Measurements from ENCODE around the gene NTN3. TPM values are rescaled to one million over a fixed set of nuclear protein-coding genes. Genes with fewer than 3 reads are reported as not detected.
A peak's percentile ranks its signal among the peaks of the same experiment; 100 is the strongest.

Gene NTN3
- total RNA-seq, 1 experiment from 2014 or later, result not detected

DNA sequence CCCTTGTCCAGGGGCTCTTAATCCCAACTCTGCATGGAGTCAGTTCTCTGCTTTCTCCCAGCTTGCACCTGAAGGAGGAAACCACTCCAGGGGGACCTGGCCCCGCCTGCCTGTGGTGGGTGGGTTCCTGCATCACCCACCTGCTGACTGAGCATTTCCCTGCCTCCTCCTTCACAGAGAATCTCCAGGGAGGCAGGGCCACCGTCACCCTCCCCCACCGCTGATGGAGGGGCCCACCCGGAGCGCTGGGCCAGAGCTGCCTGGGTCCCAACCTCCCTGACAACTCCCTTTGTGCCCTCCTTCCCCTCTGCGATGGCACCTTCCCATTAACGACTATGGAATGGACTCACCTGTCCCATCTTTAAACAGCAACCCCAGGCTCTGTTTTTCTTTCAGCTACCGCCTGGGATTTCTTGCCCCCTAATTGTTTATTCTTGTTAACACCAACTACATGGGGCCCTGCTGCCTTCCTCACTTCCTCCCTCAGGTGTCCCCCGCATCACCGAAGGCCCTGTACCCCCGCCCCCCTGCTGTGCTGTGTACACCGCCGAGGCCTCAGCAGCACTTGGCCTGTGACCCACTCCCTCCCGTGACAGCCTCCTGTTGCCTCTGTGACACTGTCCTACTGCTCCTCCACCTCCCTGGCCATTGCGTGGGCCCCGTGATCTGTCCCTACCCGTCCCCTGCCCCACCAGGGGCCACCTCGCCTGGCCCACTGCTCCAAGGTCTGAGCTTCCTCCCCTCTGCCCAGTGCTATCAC is 12.0 kb upstream of the NTN3 start:
- Histone ChIP-seq H3K9me3 (no peaks in the 10 kb centered on the region), H3K4me3 (peak overlapping the region; percentile 60), H3K36me3 (peaks cover 51% of the 10 kb centered on the region), H3K27me3 (no peaks in the 10 kb centered on the region)
- DNase-seq, result no peak

DNA sequence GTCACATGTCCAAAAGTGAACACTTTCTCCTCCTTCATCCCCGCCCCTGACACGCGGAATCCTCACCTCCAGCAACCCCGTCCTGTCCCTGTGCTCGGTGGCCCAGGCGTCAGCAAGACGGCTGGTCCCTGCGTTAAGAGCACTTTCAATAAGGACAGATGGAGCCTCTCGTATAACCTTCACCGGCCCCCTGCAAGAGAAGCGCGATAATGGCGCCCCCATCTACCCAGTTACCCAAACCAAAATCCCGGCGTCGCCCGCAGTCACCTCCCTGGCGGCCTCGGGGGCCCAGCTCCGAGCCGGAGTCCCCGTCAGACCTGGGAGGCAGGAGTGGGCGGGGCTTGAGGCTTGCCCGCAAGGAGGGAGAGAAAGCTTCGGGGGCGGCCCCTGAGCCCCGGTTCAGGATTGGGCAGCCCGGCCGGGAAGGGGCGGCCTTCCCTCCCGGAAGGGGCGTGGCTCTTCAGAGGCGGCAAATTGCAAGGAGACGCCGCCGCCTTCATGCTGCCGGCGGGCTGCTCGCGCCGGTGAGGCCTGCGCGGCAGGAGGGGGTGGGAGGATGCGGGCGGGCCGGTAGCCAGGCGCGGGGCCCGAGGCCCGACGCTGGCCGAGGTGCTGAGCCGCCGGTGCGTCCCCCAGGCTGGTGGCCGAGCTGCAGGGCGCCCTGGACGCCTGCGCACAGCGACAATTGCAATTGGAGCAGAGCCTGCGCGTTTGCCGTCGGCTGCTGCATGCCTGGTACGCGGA is 11.3 kb upstream of the NTN3 start, which contains the start of gene TEDC2:
Gene TEDC2, plus strand, starts transcription at position 463 of the 744 bp plus-strand sequence. Its CDS starts 36 bp downstream, at position 499.
- peak within 1 kb of the TSS; percentile 60 for H3K4me3 ChIP-seq
- peaks cover 43% of the 10 kb centered on the region for H3K36me3 ChIP-seq
- H3K9me3 ChIP-seq, result no peaks in the 10 kb centered on the region
- H3K27me3 ChIP-seq, result no peaks in the 10 kb centered on the region
- peak; percentile 97 for DNase-seq

DNA sequence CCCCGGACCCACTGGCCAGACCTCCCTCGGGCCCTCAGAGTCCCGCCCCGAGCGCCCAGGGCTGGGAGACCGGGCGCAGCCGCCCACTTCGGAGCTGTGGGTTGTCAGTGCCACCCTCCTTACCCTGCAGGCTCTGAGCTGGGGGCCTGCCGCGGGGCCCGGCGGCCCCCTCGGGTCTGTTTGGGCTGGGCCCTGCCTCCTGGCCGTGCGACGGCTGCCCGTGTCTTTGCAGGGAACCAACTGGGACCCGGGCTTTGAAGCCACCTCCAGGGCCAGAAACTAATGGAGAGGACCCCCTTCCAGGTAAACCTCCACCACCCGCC is 10.7 kb upstream of the NTN3 start:
- Histone ChIP-seq H3K36me3 (peaks cover 38% of the 10 kb centered on the region), H3K27me3 (no peaks in the 10 kb centered on the region)
- no peak for DNase-seq

DNA sequence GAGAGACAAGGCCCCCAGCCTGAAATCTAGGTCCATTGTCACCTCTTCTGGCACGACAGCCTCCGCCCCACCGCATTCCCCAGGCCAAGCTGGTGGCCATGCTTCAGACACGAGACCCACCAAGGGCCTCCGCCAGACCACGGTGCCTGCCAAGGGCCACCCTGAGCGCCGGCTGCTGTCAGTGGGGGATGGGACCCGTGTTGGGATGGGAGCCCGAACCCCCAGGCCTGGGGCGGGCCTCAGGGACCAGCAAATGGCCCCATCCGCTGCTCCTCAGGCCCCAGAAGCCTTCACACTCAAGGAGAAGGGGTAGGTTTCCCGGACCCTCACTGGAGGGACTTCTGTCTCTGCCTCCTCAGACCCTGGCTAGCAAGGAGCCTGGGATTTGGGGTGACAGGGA is 10.2 kb upstream of the NTN3 start:
- H3K27me3 ChIP-seq, result no peaks in the 10 kb centered on the region
- peaks cover 32% of the 10 kb centered on the region for H3K36me3 ChIP-seq
- peak overlapping the region; percentile 60 for H3K4me3 ChIP-seq
- H3K9me3 ChIP-seq, result no peaks in the 10 kb centered on the region
- no peak for DNase-seq

More for the DNA sequence above, 10.7 kb upstream of the NTN3 start:
- Histone ChIP-seq H3K9me3 (no peaks in the 10 kb centered on the region), H3K4me3 (peak overlapping the region; percentile 60)

DNA sequence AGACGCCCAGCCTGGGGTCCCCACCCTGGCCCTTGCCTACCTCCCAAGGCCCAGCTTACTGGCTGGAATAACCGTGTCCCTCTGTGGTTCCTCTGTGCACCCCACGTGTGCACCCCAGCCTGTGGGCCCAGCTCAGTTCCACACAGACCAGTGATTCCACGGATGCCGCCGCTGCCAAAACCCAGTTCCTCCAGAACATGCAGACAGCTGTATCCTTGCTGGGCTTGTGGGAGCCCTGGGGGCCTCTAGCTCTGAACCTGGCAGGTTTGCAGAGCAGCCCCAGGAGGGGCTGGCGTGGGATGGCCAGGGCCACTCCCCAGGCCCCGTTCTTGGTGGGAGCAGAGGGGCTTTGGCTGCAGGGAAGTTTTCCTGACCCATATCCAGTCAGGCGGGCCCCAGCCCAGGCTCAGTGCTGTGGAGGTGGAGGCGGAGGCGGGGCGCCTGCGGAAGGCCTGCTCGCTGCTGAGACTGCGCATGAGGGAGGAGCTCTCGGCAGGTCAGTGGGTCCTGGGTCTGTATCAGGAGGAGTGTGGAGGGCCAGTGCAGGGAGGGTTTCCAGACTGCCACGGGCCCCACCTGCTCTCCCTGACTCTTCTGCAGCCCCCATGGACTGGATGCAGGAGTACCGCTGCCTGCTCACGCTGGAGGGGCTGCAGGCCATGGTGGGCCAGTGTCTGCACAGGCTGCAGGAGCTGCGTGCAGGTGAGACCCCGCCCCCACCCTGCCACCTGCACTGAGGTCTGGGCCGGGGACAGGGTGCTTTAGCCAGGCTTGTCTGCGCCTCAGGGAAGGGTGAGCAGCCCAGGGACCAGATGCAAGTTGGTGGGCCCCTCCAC is 8.8 kb upstream of the NTN3 start:
- Histone ChIP-seq H3K9me3 (no peaks in the 10 kb centered on the region), H3K27me3 (no peaks in the 10 kb centered on the region), H3K36me3 (peaks cover 19% of the 10 kb centered on the region), H3K4me3 (no peak overlapping the region)
- no peak for DNase-seq

DNA sequence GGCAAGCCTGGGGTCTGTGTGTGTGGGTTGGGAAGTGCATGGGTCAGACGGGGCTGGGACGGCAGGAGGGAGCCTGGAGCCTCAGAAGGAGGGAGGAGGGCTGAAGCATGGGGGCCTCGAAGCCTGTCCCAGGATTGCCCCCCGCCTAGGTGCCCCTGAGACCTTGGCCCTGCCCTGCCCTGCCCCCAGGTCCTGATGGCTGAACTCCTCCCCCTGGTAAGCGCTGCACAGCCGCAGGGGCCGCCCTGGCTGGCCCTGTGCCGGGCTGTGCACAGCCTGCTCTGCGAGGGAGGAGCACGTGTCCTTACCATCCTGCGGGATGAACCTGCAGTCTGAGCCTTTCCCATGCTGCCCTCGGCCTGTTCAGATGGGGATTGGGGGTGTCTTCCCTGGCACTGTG is 6.8 kb upstream of the NTN3 start:
- H3K36me3 ChIP-seq, result peaks cover 13% of the 10 kb centered on the region
- no peaks in the 10 kb centered on the region for H3K9me3 ChIP-seq
- no peak for DNase-seq
- no peak overlapping the region for H3K4me3 ChIP-seq
- no peaks in the 10 kb centered on the region for H3K27me3 ChIP-seq

DNA sequence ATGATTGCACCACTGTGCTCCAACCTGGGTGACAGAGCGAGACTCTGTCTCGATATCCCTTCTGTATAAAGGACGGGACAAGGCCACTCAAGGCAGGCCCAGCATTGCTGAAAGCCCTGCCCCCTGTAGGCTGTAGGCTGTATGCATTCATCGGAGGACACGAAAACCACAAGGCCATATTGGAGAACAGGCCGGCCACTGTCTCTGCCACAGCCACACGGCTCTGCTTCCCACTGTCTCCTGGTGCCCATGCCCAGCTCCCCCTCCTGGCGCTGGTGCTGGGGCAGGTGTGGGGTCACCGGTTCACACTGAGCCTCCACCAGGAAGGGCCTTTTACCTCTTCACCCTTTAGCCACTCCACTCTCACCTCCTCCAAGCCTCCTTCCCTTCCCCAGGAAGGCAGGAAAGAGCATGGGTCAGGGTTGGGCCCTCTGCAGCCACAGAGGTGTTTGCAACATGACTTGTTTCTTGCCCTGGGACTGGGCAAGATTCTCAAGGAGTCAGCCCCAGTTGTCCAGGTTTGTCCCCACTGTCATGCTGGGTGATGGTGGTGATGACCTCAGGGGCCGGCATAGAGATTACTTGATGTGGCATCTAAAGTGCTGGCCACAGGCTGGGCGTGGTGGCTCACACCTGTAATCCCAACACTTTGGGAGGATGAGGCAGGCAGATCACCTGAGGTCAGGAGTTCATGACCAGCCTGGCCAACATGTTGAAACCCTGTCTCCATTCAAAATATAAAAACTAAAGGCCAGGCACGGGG is 5.3 kb upstream of the NTN3 start:
- no peak for DNase-seq
- Histone ChIP-seq H3K36me3 (peaks cover 10% of the 10 kb centered on the region), H3K9me3 (no peaks in the 10 kb centered on the region), H3K4me3 (no peak overlapping the region), H3K27me3 (no peaks in the 10 kb centered on the region)

DNA sequence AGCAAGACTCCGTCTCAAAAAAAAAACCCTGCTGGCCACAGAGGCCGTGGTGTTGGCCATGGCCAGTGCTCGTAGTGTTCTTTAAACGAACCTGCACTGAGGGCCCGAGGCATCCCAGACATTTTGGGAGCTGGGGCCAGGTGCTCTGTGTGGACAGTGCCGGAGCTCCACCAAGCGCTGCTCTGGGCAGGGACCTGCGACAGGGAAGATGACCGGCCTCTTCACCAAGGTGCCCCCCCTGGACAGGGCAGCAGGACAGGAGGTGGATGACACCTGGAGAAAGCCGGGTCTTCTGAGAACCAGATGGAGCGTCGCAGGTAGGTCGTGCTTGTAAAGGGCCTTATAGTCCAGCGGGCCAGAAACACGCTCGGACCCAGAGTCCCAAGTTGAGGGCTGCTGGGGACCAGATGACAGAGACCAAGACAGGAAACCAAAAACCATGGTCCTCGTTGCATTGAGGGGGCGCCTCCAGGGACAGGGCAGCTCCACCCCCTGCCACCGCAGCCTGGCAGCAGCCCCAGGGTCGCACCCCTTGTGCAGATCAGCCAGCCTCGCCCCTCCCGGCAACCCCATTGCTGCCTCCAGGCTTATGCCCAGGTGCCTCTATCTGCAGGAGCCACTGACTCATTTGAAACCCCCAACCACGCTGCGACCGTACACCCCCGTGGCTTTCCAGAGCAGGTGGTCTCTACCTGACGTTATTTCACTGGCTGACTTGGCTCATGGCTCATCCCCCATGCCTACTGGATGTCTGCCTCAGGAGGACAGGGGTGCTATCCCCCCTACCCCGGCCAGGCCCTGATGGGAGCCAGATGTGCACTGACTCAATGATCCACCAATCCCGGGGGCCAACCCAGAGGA is 4.2 kb upstream of the NTN3 start:
- no peaks in the 10 kb centered on the region for H3K9me3 ChIP-seq
- no peaks in the 10 kb centered on the region for H3K27me3 ChIP-seq
- H3K4me3 ChIP-seq, result no peak overlapping the region; the same call in 1 of the 2 replicates
- no peak for DNase-seq
- H3K36me3 ChIP-seq, result peaks cover 4% of the 10 kb centered on the region

DNA sequence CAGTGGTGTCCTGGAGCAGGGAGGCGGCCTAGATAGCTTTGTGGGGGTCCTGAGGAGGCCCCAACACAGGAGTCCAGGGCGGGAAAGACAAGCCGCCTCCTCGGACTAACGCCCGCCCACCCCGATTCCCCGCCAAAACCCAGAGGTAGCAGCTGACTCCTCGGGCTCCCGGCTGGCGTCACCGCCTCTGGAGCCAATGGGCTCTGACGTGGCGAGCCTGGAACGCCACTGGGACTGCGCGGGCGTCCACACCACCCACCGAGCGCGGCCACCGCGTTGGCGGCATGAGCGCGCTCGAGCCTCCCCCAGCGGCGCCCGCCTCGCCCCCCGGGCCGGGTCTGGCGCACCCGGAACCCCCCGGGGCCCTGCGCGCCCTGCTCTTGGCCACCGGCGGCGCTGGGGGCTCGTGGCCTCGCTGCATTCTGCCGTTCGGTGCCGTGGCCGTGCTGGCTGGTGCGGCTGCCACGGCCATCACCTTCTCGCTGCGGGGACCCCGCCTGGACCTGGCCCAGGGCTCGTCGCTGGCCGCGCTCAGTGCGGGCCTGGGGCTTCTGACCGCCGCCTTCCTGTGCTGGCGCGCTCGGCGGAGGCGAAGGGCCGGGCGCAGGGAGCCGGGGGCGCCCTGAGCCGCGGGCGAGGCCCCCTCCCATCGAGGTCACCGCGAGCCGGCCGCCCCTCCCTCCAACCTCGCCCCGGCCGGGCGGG is 3.4 kb upstream of the NTN3 start:
- peak overlapping the region; percentile 36 for H3K4me3 ChIP-seq
- H3K27me3 ChIP-seq, result no peaks in the 10 kb centered on the region
- DNase-seq, result peak; percentile 91
- no peaks in the 10 kb centered on the region for H3K36me3 ChIP-seq
- H3K9me3 ChIP-seq, result no peaks in the 10 kb centered on the region

DNA sequence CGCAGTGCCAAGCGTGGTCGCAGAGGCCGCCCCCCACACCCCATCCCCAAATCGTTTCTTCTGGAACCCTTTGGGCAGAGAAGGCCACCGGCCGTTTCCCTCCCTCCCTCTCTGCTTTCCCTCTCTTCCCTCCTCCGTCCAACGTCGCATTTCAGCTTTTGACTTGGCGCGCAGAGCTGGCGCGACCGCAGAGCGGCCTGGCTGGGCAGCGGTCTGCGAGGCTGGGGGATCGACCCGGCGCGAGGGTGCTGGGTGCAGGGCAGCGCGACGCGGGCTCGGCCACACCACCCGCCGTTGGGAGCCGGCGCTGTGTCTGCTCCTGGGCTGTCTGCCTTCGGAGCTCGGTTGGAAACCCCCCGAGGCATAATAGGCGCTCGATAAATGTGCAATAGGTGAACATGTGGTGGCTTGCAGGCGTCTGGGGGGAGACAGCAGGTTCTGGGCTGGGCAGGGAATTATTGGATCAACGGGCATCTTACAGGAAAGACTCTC is 2.8 kb upstream of the NTN3 start:
- DNase-seq, result peak; percentile 49
- no peaks in the 10 kb centered on the region for H3K36me3 ChIP-seq
- no peaks in the 10 kb centered on the region for H3K9me3 ChIP-seq
- H3K4me3 ChIP-seq, result peak overlapping the region; percentile 36
- no peaks in the 10 kb centered on the region for H3K27me3 ChIP-seq

DNA sequence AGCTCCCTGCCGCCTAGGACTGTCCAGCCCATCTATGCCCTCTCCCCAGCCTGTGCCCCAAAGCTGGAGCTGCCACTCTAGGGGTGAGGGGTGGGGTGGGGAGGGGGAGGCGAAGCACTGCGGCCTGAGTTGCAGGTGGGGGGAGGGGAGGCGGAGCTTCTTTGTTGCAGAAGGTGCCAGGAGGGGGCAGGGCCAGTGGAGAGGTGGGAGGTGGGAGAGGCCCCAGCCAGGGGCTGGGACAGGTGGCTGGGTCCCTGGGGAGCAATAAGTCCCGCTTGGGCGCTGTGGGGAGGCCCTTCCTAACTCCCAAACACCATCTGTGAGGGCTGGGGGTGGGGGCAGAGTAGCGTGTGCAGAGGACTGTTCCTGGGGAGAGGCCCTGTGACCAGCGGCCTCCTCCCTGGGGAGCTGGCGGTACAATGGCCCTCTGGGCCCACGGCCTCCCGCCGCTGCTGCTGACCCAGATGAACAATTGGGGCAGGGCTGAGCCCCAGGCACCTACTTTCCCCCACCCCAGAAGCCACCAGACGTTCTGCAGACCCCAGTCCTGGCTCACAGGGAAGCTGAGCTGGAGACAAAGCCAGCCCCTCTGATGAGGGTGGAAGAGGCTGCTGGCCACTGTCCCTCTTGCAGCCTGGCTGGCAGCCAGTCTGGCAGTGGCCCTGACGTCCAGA is 2.2 kb upstream of the NTN3 start:
- no peak for DNase-seq
- peak overlapping the region; percentile 36 for H3K4me3 ChIP-seq
- no peaks in the 10 kb centered on the region for H3K9me3 ChIP-seq
- H3K27me3 ChIP-seq, result no peaks in the 10 kb centered on the region
- no peaks in the 10 kb centered on the region for H3K36me3 ChIP-seq

DNA sequence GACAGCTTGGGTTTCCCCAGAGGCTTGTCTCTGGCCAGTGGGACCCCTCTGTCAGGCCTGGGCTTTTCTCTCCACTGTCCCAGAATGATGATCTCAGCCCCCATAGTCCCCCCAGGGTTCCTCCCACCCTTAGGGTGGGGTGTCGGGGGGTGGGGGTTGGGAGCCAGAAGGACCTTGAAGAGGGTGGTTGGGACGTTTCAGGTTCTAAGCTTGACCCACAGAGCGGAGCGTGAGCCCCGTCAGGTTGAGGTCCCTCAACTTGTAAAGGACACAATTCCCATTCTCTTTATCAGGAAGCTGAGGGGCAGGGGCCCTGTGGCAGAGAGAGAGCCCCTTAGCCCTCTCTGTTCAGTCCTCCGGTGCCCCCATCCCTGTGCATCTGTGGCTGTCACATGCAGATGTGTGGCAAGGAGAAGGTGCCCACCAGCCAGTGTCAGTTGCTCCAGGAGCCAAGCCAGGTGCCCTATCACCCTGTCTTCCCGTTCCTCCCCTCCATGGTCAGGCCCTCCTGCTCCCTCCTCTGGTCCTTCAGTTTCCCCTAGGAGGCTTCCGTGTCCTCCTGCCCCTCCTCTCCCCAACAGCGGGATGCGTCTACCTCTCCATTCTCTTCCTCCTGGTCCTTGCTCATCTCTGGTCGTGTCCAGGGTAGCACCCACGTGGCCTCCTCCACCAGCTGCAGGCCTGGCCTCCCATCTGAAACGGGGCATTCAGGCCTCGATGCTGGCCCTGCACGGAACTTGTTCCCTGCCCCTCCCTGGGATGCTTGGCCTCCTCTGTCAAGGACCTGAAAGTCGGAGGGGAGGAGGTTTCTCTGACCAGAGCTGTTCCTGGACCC is 1.5 kb upstream of the NTN3 start:
- no peak for DNase-seq
- Histone ChIP-seq H3K27me3 (no peaks in the 10 kb centered on the region), H3K4me3 (no peak overlapping the region), H3K9me3 (no peaks in the 10 kb centered on the region), H3K36me3 (no peaks in the 10 kb centered on the region)

DNA sequence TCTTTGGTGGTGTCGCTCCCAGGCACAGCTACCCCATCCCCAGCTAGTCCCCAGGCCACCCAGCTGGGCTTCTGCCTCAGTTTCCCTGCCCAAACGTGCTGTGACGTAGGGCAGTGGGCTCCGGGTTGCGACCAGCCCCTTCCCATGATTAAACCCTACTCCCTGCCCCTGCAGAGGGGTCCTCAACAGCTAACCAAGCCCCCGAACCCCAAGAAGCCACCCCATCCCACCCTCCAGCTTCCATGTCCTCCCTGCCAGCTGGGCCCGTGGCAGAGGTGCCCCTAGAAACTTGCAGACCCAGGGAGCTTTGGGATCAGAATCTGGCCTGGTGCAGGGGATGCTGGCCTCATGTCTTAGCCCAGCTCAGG is 879 bp upstream of the NTN3 start:
- Histone ChIP-seq H3K27me3 (no peaks in the 10 kb centered on the region), H3K36me3 (no peaks in the 10 kb centered on the region), H3K4me3 (no peak overlapping the region), H3K9me3 (no peaks in the 10 kb centered on the region)
- no peak for DNase-seq

DNA sequence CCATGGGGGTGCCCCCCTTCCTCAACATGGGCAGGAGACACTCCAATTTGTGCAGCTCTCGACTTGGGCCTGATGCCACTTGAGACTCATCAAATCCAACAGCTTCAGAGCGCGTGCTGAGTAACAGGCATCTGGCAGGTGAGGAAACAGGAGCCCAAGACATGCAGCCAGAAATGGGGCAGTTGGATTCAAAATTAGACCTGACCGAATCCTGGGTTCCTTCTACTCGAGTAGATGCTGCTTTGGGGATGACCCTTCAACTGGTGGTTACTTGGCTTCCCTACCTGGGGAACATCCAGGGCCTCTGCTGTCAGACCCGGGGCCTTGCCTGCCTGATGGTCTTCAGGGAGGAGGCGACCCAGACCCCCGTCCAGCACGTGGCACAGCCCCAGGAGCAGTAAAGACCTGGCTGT is 488 bp upstream of the NTN3 start:
- Histone ChIP-seq H3K9me3 (no peaks in the 10 kb centered on the region), H3K4me3 (no peak overlapping the region), H3K36me3 (no peaks in the 10 kb centered on the region), H3K27me3 (no peaks in the 10 kb centered on the region)
- no peak for DNase-seq
